Nephron (organoid): ENCODE measurements around the gene EEF1AKMT3.

Experiments
- H3K27ac Mint-ChIP-seq, 3 experiments: 2 replicates each; pipeline ENCODE4 v1.8.0; 2020; ENCODE audit warnings: mixed read lengths in 3 of 3, mild to moderate bottlenecking in 2 of 3, moderate library complexity in 1 of 3
- H3K27me3 Mint-ChIP-seq: 2 replicates; pipeline ENCODE4 v1.8.0; 2021; ENCODE audit warnings: low read depth, mild to moderate bottlenecking, moderate library complexity, mixed read lengths
- H3K36me3 Mint-ChIP-seq: 2 replicates; pipeline ENCODE4 v1.8.0; 2020; ENCODE audit warnings: low read depth, mixed read lengths
- H3K4me1 Mint-ChIP-seq: 2 replicates; pipeline ENCODE4 v1.8.0; 2020; ENCODE audit warnings: mixed read lengths
- H3K4me3 Mint-ChIP-seq, 3 experiments: 2 replicates each; pipeline ENCODE4 v1.8.0; 2020; ENCODE audit warnings: mild to moderate bottlenecking in 3 of 3, mixed read lengths in 3 of 3, moderate library complexity in 2 of 3
- H3K9me3 Mint-ChIP-seq: 2 replicates; pipeline ENCODE4 v1.8.0; 2020; ENCODE audit warnings: mixed read lengths
- TF ChIP-seq, protein P1 (sequence below), 3 experiments: fragments of 200-600 bp; sonication (generic); IDR thresholded peaks; one replicate each; pipeline ENCODE4 v1.5.0; 2021; ENCODE audit warnings: antibody characterized with exemption in 3 of 3; ENCODE audit not compliant: unreplicated experiment in 3 of 3

The EEF1AKMT3 gene

GRCh38 chr12:57724936-57725740, 47.3 kb upstream of the EEF1AKMT3 start:
- Mint-ChIP-seq H3K27ac (no peak overlapping the region), H3K9me3 (no peaks in the 10 kb centered on the region), H3K4me1 (no peaks in the 10 kb centered on the region), H3K4me3 (peak overlapping the region; percentile 13 to 39 (median 38)), H3K36me3 (peaks cover 15% of the 10 kb centered on the region), H3K27me3 (peaks cover 72% of the 10 kb centered on the region)
- TF ChIP-seq, protein P1, sequence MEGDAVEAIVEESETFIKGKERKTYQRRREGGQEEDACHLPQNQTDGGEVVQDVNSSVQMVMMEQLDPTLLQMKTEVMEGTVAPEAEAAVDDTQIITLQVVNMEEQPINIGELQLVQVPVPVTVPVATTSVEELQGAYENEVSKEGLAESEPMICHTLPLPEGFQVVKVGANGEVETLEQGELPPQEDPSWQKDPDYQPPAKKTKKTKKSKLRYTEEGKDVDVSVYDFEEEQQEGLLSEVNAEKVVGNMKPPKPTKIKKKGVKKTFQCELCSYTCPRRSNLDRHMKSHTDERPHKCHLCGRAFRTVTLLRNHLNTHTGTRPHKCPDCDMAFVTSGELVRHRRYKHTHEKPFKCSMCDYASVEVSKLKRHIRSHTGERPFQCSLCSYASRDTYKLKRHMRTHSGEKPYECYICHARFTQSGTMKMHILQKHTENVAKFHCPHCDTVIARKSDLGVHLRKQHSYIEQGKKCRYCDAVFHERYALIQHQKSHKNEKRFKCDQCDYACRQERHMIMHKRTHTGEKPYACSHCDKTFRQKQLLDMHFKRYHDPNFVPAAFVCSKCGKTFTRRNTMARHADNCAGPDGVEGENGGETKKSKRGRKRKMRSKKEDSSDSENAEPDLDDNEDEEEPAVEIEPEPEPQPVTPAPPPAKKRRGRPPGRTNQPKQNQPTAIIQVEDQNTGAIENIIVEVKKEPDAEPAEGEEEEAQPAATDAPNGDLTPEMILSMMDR (IDR thresholded peaks at IDR 0.05; ENCODE audit: unreplicated experiment in 3 of 3): no peak

GRCh38 chr12:57725851-57726150, 46.6 kb upstream of the EEF1AKMT3 start:
- no peaks in the 10 kb centered on the region for H3K4me1 Mint-ChIP-seq

GRCh38 chr12:57726151-57726883, 46.1 kb upstream of the EEF1AKMT3 start:
- H3K4me3 Mint-ChIP-seq: peak overlapping the region; percentile 85 to 92 (median 90)
- H3K9me3 Mint-ChIP-seq: no peaks in the 10 kb centered on the region
- H3K4me1 Mint-ChIP-seq: peaks cover 1% of the 10 kb centered on the region
- H3K27ac Mint-ChIP-seq: peak overlapping the region in 1 of 3 experiments; percentile 74
- peaks cover 84% of the 10 kb centered on the region for H3K27me3 Mint-ChIP-seq
- TF ChIP-seq, protein P1 (IDR thresholded peaks at IDR 0.05; ENCODE audit: unreplicated experiment in 3 of 3): peak; percentile 60 to 64 (median 62)
- peaks cover 15% of the 10 kb centered on the region for H3K36me3 Mint-ChIP-seq

More at GRCh38 chr12:57725851-57726150, 46.6 kb upstream of the EEF1AKMT3 start:
- H3K27ac Mint-ChIP-seq: peak overlapping the region in 1 of 3 experiments; percentile 74
- peaks cover 14% of the 10 kb centered on the region for H3K36me3 Mint-ChIP-seq
- H3K27me3 Mint-ChIP-seq: peaks cover 79% of the 10 kb centered on the region
- H3K9me3 Mint-ChIP-seq: no peaks in the 10 kb centered on the region
- TF ChIP-seq, protein P1 (IDR thresholded peaks at IDR 0.05; ENCODE audit: unreplicated experiment in 3 of 3): no peak
- H3K4me3 Mint-ChIP-seq: peak overlapping the region; percentile 85 to 92 (median 90)

- Mint-ChIP-seq H3K9me3 (no peaks in the 10 kb centered on the region), H3K4me3 (peak overlapping the region; percentile 55 to 70 (median 61)), H3K4me1 (peaks cover 5% of the 10 kb centered on the region), H3K27me3 (peaks cover 92% of the 10 kb centered on the region), H3K36me3 (peaks cover 12% of the 10 kb centered on the region), H3K27ac (no peak overlapping the region)
- TF ChIP-seq, protein P1 (IDR thresholded peaks at IDR 0.05; ENCODE audit: unreplicated experiment in 3 of 3): no peak
Measured at GRCh38 chr12:57726884-57727757, 45.3 kb upstream of the EEF1AKMT3 start.

DNA sequence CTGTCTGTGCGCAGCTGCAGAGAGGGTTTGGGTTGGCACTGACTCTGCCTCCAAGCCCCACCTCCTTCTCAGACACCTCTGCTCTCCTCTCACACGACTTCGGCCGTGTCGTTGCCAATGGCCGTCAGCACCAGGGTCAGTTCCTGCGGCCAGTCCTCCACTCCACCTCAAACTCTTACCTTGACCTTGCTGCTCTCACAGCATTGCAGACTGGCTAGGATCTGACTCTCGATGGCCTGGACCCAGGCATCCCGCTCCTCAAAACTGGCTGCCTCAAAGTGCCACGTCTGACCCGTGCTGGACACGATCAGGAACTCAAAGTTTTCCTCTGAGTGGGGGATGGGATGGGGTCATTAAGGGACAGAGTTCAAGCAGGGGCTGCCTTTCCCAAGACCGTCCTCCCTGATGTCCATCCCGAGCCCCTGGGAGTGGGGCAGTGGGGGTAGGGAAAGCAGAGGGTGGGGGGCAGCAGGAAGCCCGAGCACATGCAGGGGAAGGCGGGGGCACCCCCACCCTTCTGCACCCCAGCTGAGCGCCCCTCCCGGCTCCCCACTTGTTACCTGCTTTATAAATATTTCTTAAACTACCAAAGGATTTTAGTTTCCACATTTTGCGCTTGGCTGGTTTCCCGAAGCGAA, 44.5 kb upstream of the EEF1AKMT3 start:
- Mint-ChIP-seq H3K27me3 (peaks cover 96% of the 10 kb centered on the region), H3K36me3 (peaks cover 12% of the 10 kb centered on the region), H3K9me3 (no peaks in the 10 kb centered on the region), H3K4me1 (peaks cover 5% of the 10 kb centered on the region), H3K27ac (no peak overlapping the region), H3K4me3 (peak overlapping the region; percentile 48 to 70 (median 61))
- TF ChIP-seq, protein P1 (IDR thresholded peaks at IDR 0.05; ENCODE audit: unreplicated experiment in 3 of 3): no peak
